Measurements from ENCODE around the gene KLHL22.

DNA sequence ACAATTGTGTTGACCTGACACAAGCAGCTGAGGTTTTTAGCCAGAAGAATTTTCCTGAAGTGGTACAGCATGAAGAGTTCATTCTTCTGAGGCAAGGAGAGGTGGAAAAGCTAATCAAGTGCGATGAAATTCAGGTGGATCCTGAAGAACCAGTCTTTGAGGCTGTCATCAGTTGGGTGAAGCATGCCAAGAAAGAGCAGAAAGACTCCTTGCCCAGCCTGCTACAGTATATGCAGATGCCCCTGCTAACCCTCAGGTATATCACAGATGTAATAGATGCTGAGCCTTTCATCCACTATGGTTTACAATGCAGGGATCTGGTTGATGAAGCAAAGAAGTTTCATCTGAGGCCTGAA lies 45.1 kb downstream of the KLHL22 start:
- TF ChIP-seq, protein P1, sequence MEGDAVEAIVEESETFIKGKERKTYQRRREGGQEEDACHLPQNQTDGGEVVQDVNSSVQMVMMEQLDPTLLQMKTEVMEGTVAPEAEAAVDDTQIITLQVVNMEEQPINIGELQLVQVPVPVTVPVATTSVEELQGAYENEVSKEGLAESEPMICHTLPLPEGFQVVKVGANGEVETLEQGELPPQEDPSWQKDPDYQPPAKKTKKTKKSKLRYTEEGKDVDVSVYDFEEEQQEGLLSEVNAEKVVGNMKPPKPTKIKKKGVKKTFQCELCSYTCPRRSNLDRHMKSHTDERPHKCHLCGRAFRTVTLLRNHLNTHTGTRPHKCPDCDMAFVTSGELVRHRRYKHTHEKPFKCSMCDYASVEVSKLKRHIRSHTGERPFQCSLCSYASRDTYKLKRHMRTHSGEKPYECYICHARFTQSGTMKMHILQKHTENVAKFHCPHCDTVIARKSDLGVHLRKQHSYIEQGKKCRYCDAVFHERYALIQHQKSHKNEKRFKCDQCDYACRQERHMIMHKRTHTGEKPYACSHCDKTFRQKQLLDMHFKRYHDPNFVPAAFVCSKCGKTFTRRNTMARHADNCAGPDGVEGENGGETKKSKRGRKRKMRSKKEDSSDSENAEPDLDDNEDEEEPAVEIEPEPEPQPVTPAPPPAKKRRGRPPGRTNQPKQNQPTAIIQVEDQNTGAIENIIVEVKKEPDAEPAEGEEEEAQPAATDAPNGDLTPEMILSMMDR (conservative IDR thresholded peaks at IDR 0.05; ENCODE audit: low read depth, low read length): no peak
- no peak for TF ChIP-seq EZH2phosphoT487 (IDR thresholded peaks at IDR 0.05; ENCODE audit: borderline replicate concordance, low read length)

Data from PC-3 (cell line).